Neural cell (in vitro differentiated cells): ENCODE data around the gene HIF3A. TPM values are rescaled to one million over a fixed set of nuclear protein-coding genes. Genes with fewer than 3 reads are reported as not detected.

Experiments
- H2AFZ ChIP-seq: fragments of 200-600, 300-800 bp; sonication (generic), shearing (Covaris generic); 2 replicates; pipeline ENCODE4 v1.6.0; 2014; ENCODE audit warnings: low read depth, mild to moderate bottlenecking, antibody characterized with exemption, low read length, moderate library complexity
- H3F3A ChIP-seq: fragments of 200-600 bp; shearing (Covaris generic); 2 replicates; pipeline ENCODE4 v1.6.1; 2016; ENCODE audit warnings: mild to moderate bottlenecking, moderate library complexity, mixed read lengths, antibody characterized with exemption, low read length; ENCODE audit not compliant: insufficient read depth, poor library complexity, severe bottlenecking
- H3K27ac ChIP-seq: fragments of 200-600, 300-800 bp; sonication (generic), shearing (Covaris generic); 2 replicates; pipeline ENCODE4 v1.5.1; 2014; ENCODE audit warnings: mild to moderate bottlenecking, low read length, moderate library complexity
- H3K27me3 ChIP-seq: fragments of 300-800, 200-600 bp; sonication (generic), shearing (Covaris generic); 2 replicates; pipeline ENCODE4 v1.6.0; 2014; ENCODE audit warnings: mild to moderate bottlenecking, low read depth, low read length, moderate library complexity; ENCODE audit not compliant: insufficient read depth
- H3K36me3 ChIP-seq: fragments of 300-800, 200-600 bp; sonication (generic), shearing (Covaris generic); 2 replicates; pipeline ENCODE4 v1.5.1; 2014; ENCODE audit warnings: mild to moderate bottlenecking, antibody characterized with exemption, low read length, moderate library complexity; ENCODE audit not compliant: insufficient read depth
- H3K4me2 ChIP-seq: fragments of 300-800, 200-600 bp; sonication (generic), shearing (Covaris generic); 2 replicates; pipeline ENCODE4 v1.6.0; 2014; ENCODE audit warnings: mild to moderate bottlenecking, low read length
- H3K4me3 ChIP-seq: fragments of 300-800, 200-600 bp; sonication (generic), shearing (Covaris generic); 2 replicates; pipeline ENCODE4 v1.5.1; 2014; ENCODE audit warnings: mild to moderate bottlenecking, low read length, moderate library complexity
- H3K79me2 ChIP-seq: fragments of 200-600 bp; shearing (Covaris generic); replicated peaks from 2 replicates; pipeline ENCODE4 v1.6.0; 2014; ENCODE audit warnings: mild to moderate bottlenecking, low read length, moderate library complexity; ENCODE audit not compliant: insufficient read depth
- H3K9ac ChIP-seq: fragments of 300-800, 200-600 bp; sonication (generic), shearing (Covaris generic); 2 replicates; pipeline ENCODE4 v1.6.1; 2016; ENCODE audit warnings: mild to moderate bottlenecking, low read length, mixed read lengths
- H3K9me2 ChIP-seq: fragments of 200-600 bp; shearing (Covaris generic); 2 replicates; pipeline ENCODE4 v1.6.1; 2016; ENCODE audit warnings: mild to moderate bottlenecking, low read length, mixed read lengths; ENCODE audit not compliant: insufficient read depth
- H3K9me3 ChIP-seq: fragments of 200-600, 300-800 bp; sonication (generic), shearing (Covaris generic); 2 replicates; pipeline ENCODE4 v1.6.1; 2016; ENCODE audit warnings: mild to moderate bottlenecking, mixed run types, low read length, moderate library complexity, mixed read lengths
- H4K20me1 ChIP-seq: fragments of 200-600 bp; shearing (Covaris generic); 2 replicates; pipeline ENCODE4 v1.6.1; 2016; ENCODE audit warnings: mild to moderate bottlenecking, mixed run types; ENCODE audit not compliant: insufficient read depth
- CTCF ChIP-seq: fragments of 450-650 bp; IDR thresholded peaks from 2 replicates; pipeline ENCODE4 v1.5.1; 2014; ENCODE audit warnings: antibody characterized with exemption, mild to moderate bottlenecking, moderate library complexity; ENCODE audit not compliant: poor library complexity, severe bottlenecking
- EP300 ChIP-seq: fragments of 450-650 bp; conservative IDR thresholded peaks from 2 replicates; pipeline ENCODE4 v1.6.1; 2014; ENCODE audit warnings: antibody characterized with exemption, mild to moderate bottlenecking, moderate library complexity; ENCODE audit not compliant: poor library complexity, severe bottlenecking
- EZH2 ChIP-seq: fragments of 200-600, 300-800 bp; shearing (Covaris generic), sonication (generic); IDR thresholded peaks from 2 replicates; pipeline ENCODE4 v1.6.1; 2014; ENCODE audit warnings: antibody characterized with exemption, low read length, borderline replicate concordance, mild to moderate bottlenecking; ENCODE audit not compliant: insufficient read depth, poor library complexity, severe bottlenecking
- MXI1 ChIP-seq: fragments of 450-650 bp; conservative IDR thresholded peaks from 2 replicates; pipeline ENCODE4 v1.6.1; 2014; ENCODE audit warnings: antibody characterized with exemption, mild to moderate bottlenecking; ENCODE audit not compliant: poor library complexity, severe bottlenecking
- POLR2AphosphoS5 ChIP-seq: IDR thresholded peaks from 2 replicates; pipeline ENCODE4 v1.6.1; 2012
- RAD21 ChIP-seq: fragments of 450-650 bp; conservative IDR thresholded peaks from 2 replicates; pipeline ENCODE4 v1.6.1; 2014; ENCODE audit warnings: antibody characterized with exemption, mild to moderate bottlenecking, moderate library complexity
- REST ChIP-seq: IDR thresholded peaks from 2 replicates; pipeline ENCODE4 v1.6.1; 2012; ENCODE audit warnings: borderline replicate concordance
- SMC3 ChIP-seq: fragments of 450-650 bp; conservative IDR thresholded peaks from 2 replicates; pipeline ENCODE4 v1.6.1; 2014; ENCODE audit warnings: antibody characterized with exemption, mild to moderate bottlenecking, moderate library complexity; ENCODE audit not compliant: poor library complexity
- TAF1 ChIP-seq: IDR thresholded peaks from 2 replicates; pipeline ENCODE4 v1.6.1; 2012; ENCODE audit warnings: low read depth
- polyA plus RNA-seq: library from polyadenylated mRNA; depleted of rRNA; stranded (reverse); fragments of >200 nt; gene quantifications from 2 replicates; pipeline ENCODE4 v1.2.3, GENCODE V29; 2014

Gene HIF3A
- polyA plus RNA-seq, 1 donor from 2014 or later = 2.0 TPM

- Histone ChIP-seq H3K4me2 (no peak overlapping the region), H3K9me3 (no peaks in the 10 kb centered on the region), H3K9me2 (no peaks in the 10 kb centered on the region), H3K27me3 (no peaks in the 10 kb centered on the region), H3K4me3 (no peak overlapping the region), H3K9ac (no peak overlapping the region), H3K79me2 (peaks cover 34% of the 10 kb centered on the region), H2AFZ (no peak overlapping the region), H3F3A (no peaks in the 10 kb centered on the region), H3K36me3 (no peaks in the 10 kb centered on the region), H3K27ac (no peak overlapping the region), H4K20me1 (peaks cover 6% of the 10 kb centered on the region)
- TF ChIP-seq POLR2AphosphoS5 (no peak), MXI1 (no peak), CTCF (no peak), EZH2 (no peak), SMC3 (no peak), EP300 (no peak), REST (no peak), TAF1 (no peak), RAD21 (no peak)
Observed at GRCh38 chr19:46350758-46351159, 53.9 kb downstream of the HIF3A start.

DNA sequence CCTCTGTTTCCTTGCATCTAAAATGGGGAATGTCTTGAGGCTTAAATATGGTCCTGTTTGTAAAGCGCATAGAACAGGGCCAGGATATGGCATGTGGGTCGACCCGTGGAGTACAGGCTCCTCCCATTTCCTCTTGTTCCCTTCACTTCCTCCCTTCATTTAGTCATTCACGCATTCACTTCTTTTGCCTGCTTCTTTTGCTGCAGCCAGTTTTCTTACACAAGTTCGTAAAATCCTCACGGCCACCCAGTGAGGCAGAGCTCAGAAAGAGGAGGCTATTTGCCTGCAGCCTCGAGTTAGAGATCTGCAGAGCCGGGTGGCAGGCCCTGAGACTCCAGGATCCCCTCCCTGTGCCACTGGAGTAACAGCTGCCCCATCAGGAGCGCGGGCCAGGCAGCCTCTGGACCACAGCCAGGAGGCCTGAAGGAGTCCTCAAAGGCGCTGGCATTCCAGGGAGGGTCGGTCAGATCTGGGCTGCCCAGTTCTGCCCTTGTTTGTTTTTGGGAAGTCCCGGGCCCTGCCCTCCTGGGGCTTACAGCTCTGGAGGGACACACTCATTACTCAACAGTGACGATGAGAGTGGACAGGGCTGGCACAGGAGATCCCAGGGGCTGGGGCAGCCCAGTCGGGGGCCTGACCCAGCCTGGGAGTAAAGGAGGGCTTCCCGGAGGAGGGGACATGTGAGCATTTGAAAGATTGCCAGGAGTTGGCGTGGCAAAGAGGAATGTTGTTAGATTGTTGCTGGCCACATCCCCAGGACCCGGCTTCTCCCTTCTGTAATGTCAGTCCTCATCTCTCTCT is 54.6 kb downstream of the HIF3A start:
- no peaks in the 10 kb centered on the region for H3K9me2 ChIP-seq
- H3K27ac ChIP-seq = no peak overlapping the region
- no peak overlapping the region for H2AFZ ChIP-seq
- no peaks in the 10 kb centered on the region for H3F3A ChIP-seq
- no peaks in the 10 kb centered on the region for H3K27me3 ChIP-seq
- H3K4me2 ChIP-seq = no peak overlapping the region
- peaks cover 6% of the 10 kb centered on the region for H4K20me1 ChIP-seq
- peaks cover 34% of the 10 kb centered on the region for H3K79me2 ChIP-seq
- no peaks in the 10 kb centered on the region for H3K36me3 ChIP-seq
- H3K9ac ChIP-seq = no peak overlapping the region
- no peak for TF ChIP-seq RAD21
- no peak for TF ChIP-seq POLR2AphosphoS5
- TF ChIP-seq MXI1 = no peak
- no peak for TF ChIP-seq EP300
- no peak for TF ChIP-seq CTCF
- TF ChIP-seq EZH2 = no peak
- no peak for TF ChIP-seq TAF1
- TF ChIP-seq SMC3 = no peak
- TF ChIP-seq REST = no peak
- no peak overlapping the region for H3K4me3 ChIP-seq
- H3K9me3 ChIP-seq = no peaks in the 10 kb centered on the region
